ENCODE data around the gene LRRC32. TPM values are rescaled to one million over a fixed set of nuclear protein-coding genes. Genes with fewer than 3 reads are reported as not detected.

LRRC32 gene, protein sequence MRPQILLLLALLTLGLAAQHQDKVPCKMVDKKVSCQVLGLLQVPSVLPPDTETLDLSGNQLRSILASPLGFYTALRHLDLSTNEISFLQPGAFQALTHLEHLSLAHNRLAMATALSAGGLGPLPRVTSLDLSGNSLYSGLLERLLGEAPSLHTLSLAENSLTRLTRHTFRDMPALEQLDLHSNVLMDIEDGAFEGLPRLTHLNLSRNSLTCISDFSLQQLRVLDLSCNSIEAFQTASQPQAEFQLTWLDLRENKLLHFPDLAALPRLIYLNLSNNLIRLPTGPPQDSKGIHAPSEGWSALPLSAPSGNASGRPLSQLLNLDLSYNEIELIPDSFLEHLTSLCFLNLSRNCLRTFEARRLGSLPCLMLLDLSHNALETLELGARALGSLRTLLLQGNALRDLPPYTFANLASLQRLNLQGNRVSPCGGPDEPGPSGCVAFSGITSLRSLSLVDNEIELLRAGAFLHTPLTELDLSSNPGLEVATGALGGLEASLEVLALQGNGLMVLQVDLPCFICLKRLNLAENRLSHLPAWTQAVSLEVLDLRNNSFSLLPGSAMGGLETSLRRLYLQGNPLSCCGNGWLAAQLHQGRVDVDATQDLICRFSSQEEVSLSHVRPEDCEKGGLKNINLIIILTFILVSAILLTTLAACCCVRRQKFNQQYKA
- total RNA-seq: 10 to 100 TPM; 10.4 to 20.3 (median 18.6) TPM
- long read RNA-seq, donor 1, partial matches to known transcripts: 0 of 7 reads
- long read RNA-seq, donor 1, other reads (novel, unspliced or antisense): 4 of 7 reads
- long read RNA-seq, donor 2, full-length matches to known transcripts: 2 of 7 reads
- long read RNA-seq, donor 2, partial matches to known transcripts: 0 of 7 reads
- long read RNA-seq, donor 2, other reads (novel, unspliced or antisense): 5 of 7 reads

DNA sequence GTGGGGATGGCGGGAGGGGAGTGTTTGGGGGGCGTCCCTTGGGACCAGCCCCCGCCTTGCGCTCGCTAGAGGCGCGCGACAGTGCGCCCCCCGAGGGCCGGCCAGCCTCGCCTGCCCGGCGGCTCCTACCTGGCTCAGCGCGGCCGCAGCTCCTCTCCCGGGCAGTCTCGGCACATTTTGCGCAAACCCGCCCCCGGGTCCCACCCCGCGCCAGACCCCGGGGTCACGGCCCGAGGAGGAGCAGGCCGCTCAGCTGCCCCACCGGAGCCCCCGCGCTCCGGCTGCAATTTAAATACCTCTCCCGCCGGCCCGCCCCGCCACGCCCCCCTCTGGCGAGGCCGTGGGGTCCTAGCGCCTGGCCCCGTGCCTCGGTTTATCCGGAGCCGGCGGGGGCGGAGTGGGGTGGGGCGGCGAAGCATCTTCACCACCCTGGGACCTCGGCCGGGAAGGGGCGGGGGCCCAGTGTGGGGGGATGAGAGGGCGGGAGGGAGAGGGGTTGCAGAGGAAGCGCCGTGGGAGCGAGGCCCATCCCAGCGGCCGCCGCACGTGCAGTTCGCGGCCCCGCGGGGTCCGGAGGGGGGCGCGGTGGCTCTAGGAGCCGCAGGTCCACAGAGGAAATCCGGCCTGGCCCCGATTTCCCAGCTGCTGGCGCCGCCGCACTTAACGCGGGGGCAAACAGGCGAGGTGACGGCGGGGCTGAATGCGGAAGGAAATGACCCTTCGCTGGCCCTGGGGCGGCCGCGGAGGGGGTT lies at the start of gene LRRC32:
Gene LRRC32 (minus strand): TSS at position 263 of the 752 bp plus-strand sequence. CDS start 4,793 bp downstream, outside the sequence.
- DNase-seq: peak; percentile 66 to 73 (median 72)
- H3K4me1 ChIP-seq (ENCODE audit: low read depth): peaks cover 13% of the 10 kb centered on the region
- H3K4me3 ChIP-seq: peak within 1 kb of the TSS; percentile 35
- H3K36me3 ChIP-seq (ENCODE audit: low read depth): no peaks in the 10 kb centered on the region
- TF ChIP-seq, protein P1, sequence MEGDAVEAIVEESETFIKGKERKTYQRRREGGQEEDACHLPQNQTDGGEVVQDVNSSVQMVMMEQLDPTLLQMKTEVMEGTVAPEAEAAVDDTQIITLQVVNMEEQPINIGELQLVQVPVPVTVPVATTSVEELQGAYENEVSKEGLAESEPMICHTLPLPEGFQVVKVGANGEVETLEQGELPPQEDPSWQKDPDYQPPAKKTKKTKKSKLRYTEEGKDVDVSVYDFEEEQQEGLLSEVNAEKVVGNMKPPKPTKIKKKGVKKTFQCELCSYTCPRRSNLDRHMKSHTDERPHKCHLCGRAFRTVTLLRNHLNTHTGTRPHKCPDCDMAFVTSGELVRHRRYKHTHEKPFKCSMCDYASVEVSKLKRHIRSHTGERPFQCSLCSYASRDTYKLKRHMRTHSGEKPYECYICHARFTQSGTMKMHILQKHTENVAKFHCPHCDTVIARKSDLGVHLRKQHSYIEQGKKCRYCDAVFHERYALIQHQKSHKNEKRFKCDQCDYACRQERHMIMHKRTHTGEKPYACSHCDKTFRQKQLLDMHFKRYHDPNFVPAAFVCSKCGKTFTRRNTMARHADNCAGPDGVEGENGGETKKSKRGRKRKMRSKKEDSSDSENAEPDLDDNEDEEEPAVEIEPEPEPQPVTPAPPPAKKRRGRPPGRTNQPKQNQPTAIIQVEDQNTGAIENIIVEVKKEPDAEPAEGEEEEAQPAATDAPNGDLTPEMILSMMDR (IDR thresholded peaks at IDR 0.05): no peak
- peak; percentile 53 for ATAC-seq
- intact Hi-C loops (cut with DNase I, micrococcal nuclease): no loop called here
- H3K9me3 ChIP-seq: no peaks in the 10 kb centered on the region

DNA sequence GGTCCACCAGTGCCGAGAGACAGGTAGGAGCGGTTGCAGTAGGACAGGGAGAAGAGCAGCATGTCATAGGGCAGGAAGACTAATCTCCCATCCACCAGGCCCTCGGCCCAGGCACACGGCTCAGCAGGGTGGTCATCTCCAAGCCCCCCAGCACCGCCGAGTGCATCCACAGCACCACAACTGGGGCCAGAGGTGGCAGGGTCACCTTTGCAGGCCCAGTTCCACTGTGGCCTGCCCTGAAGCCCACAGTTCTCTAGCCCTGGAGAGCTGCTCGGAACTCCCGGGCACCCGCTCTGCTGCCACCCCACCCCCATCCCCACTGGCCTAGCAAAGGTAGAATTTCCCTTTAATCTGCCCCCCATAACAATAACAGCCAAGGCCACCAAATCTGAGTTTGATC lies 49.1 kb upstream of the LRRC32 start:
- Histone ChIP-seq H3K36me3 (ENCODE audit: low read depth) (no peaks in the 10 kb centered on the region), H3K9me3 (no peaks in the 10 kb centered on the region), H3K4me3 (no peak overlapping the region), H3K4me1 (ENCODE audit: low read depth) (peaks cover 6% of the 10 kb centered on the region)
- ATAC-seq (no peak), DNase-seq (no peak)
- intact Hi-C loops (cut with DNase I, micrococcal nuclease): no loop called here
- TF ChIP-seq, protein P1 (IDR thresholded peaks at IDR 0.05): no peak

DNA sequence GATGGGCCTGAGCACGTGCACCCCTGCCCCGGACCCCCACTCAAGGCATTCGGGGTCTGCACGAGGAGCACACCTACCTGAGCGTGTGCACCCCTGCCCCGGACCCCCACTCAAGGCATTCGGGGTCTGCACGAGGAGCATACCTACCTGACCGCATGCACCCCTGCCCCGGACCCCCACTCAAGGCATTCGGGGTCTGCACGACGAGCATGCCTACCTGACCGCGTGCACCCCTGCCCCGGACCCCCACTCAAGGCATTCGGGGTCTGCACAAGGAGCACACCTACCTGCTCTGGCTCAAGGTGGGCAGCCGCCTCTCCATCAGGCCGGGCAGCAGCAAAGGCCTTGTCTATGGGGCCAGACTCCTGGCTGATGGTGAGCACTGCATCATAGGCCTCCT lies 48.7 kb upstream of the LRRC32 start:
- intact Hi-C loops (cut with DNase I, micrococcal nuclease): no loop called here
- ATAC-seq: no peak
- no peaks in the 10 kb centered on the region for H3K36me3 ChIP-seq (ENCODE audit: low read depth)
- H3K9me3 ChIP-seq: no peaks in the 10 kb centered on the region
- peaks cover 6% of the 10 kb centered on the region for H3K4me1 ChIP-seq (ENCODE audit: low read depth)
- DNase-seq: no peak
- no peak overlapping the region for H3K4me3 ChIP-seq
- TF ChIP-seq, protein P1 (IDR thresholded peaks at IDR 0.05): no peak

DNA sequence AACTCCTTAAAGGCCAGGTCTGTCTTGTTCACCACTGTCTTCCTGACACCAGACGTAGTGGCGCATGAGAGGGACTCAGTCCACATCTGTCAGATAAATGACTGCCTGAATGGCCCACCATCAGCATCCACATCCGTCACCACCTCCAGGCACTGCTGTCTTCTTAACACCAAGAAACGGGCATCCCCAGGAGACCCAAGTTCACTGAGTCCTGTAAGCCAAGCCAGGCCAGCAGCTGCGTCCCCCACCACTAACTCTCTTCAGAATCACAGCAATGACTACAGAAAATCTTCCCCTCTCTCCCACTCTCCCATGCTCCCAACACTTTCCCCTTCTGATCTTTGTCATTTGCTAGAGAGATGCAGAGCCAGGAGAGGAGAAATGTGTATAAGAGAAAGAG lies 47.3 kb upstream of the LRRC32 start:
- DNase-seq: no peak
- Histone ChIP-seq H3K36me3 (ENCODE audit: low read depth) (no peaks in the 10 kb centered on the region), H3K4me3 (no peak overlapping the region), H3K4me1 (ENCODE audit: low read depth) (peaks cover 6% of the 10 kb centered on the region), H3K9me3 (no peaks in the 10 kb centered on the region)
- intact Hi-C loops (cut with DNase I, micrococcal nuclease): no loop called here
- TF ChIP-seq, protein P1 (IDR thresholded peaks at IDR 0.05): no peak
- no peak for ATAC-seq

DNA sequence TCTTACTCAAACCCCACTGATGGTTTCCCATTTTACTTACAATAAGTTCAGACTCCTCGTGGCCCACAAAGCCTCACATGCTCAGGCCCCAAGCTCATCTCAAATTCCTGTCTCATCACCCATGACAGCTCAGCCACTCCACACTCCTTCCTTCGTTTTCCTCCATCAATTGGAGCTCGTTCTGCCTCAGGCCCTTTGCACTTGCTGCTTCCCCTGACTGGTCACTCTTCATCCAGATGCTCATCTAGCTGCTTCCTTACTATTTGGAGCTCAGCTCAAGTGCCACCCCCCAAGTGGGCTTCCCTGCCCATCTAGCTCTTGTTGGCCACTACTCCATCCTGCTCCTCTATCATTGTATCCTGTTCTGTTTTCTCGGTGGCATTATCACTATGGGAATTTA lies 46.8 kb upstream of the LRRC32 start:
- Histone ChIP-seq H3K4me1 (ENCODE audit: low read depth) (peaks cover 6% of the 10 kb centered on the region), H3K4me3 (no peak overlapping the region), H3K36me3 (ENCODE audit: low read depth) (no peaks in the 10 kb centered on the region), H3K9me3 (no peaks in the 10 kb centered on the region)
- ATAC-seq (no peak), DNase-seq (no peak)
- TF ChIP-seq, protein P1 (IDR thresholded peaks at IDR 0.05): no peak
- intact Hi-C loops (cut with DNase I, micrococcal nuclease): no loop called here
